A673 (cell line): ENCODE measurements around the gene APBB1IP. TPM values are rescaled to one million over a fixed set of nuclear protein-coding genes. Genes with fewer than 3 reads are reported as not detected.

Experiments used
- BruUV-seq: library from RNA; stranded (reverse); fragments of 400-500 nt; replicated peaks from 2 replicates; lab custom pipeline; 2021; lab: Mats Ljungman, UMichigan
- CTCF ChIA-PET: fragments of 300-600 bp; sonication (Branson Sonifier 250); formaldehyde crosslinking; loops from one replicate; lab custom pipeline; 2022; ENCODE audit warnings: antibody characterized with exemption; lab: Charles Lee
- POLR2A ChIA-PET: fragments of 300-600 bp; sonication (Branson Sonifier 250); formaldehyde crosslinking; loops from one replicate; lab custom pipeline; 2022; ENCODE audit warnings: antibody characterized with exemption; ENCODE audit not compliant: low non-redundant PET; lab: Charles Lee
- DNase-seq: peaks from one replicate; pipeline ENCODE4 v3.0.0-alpha.2; 2015; ENCODE audit warnings: low spot score
- H3K27ac ChIP-seq: fragments of 200-600 bp; sonication (generic); 2 replicates; pipeline ENCODE4 v1.5.1; 2016; ENCODE audit warnings: mixed run types, low read depth, mild to moderate bottlenecking, mixed read lengths, antibody characterized with exemption, low read length; ENCODE audit not compliant: poor library complexity, severe bottlenecking
- H3K27me3 ChIP-seq: fragments of 200-600 bp; sonication (generic); replicated peaks from 2 replicates; pipeline ENCODE4 v1.6.1; 2017; ENCODE audit warnings: mixed run types, low read depth, mild to moderate bottlenecking, mixed read lengths, antibody characterized with exemption, low read length; ENCODE audit not compliant: insufficient read depth, poor library complexity
- H3K36me3 ChIP-seq: fragments of 200-600 bp; sonication (generic); 2 replicates; pipeline ENCODE4 v1.6.1; 2016; ENCODE audit warnings: mixed run types, mild to moderate bottlenecking, mixed read lengths, antibody characterized with exemption, low read length; ENCODE audit not compliant: insufficient read depth, poor library complexity, severe bottlenecking
- H3K4me1 ChIP-seq: fragments of 200-600 bp; sonication (generic); 2 replicates; pipeline ENCODE4 v1.6.1; 2017; ENCODE audit warnings: mixed run types, mild to moderate bottlenecking, mixed read lengths, antibody characterized with exemption, low read length; ENCODE audit not compliant: insufficient read depth, poor library complexity, severe bottlenecking
- H3K4me3 ChIP-seq: fragments of 200-600 bp; sonication (generic); 2 replicates; pipeline ENCODE4 v1.5.1; 2016; ENCODE audit warnings: low read depth, mixed run types, mild to moderate bottlenecking, mixed read lengths, low read length; ENCODE audit not compliant: poor library complexity, severe bottlenecking
- H3K9me3 ChIP-seq: fragments of 200-600 bp; sonication (generic); 2 replicates; pipeline ENCODE4 v1.6.1; 2016; ENCODE audit warnings: mixed run types, low read depth, mild to moderate bottlenecking, mixed read lengths, antibody characterized with exemption, low read length; ENCODE audit not compliant: poor library complexity, severe bottlenecking
- CTCF ChIP-seq: fragments of 300-800, 200-600 bp; sonication (generic); conservative IDR thresholded peaks from 2 replicates; pipeline ENCODE4 v1.5.1; 2017; ENCODE audit warnings: low read depth, mild to moderate bottlenecking, antibody characterized with exemption, low read length, moderate library complexity, mixed read lengths
- EZH2 ChIP-seq: fragments of 200-600 bp; sonication (generic); IDR thresholded peaks from 2 replicates; pipeline ENCODE4 v1.6.1; 2017; ENCODE audit warnings: borderline replicate concordance, low read depth, mild to moderate bottlenecking, mixed read lengths, antibody characterized with exemption, low read length; ENCODE audit not compliant: poor library complexity, severe bottlenecking
- intact Hi-C: fragments of 100-400 bp; cut with micrococcal nuclease; formaldehyde crosslinking; loops from one replicate; pipeline ENCODE4 v1.10.0; 2022; ENCODE audit not compliant: unreplicated experiment
- total RNA-seq: library from RNA; stranded (reverse); gene quantifications from 2 replicates; pipeline ENCODE4 v1.2.3, GENCODE V29; 2021

The APBB1IP gene
- total RNA-seq, 1 experiment from 2014 or later, result not detected

DNA sequence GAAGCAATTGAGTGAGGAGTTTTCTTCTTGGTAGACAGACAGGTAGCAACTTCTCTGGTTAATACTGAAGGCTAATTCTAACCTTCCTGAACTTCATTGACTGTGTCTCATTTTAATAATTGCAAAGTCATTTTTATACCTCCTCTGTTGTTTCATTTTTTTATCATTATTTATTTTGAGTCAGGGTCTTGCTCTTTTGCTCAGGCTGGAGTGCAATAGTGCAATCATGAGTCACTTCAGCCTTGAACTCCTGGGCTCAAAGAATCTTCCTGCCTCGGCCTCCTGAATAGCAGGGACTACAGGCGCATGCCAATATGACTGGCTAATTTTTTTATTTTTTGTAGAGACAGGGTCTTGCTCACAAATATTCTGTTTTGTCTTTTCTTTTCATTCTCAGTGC is 45.4 kb downstream of the APBB1IP start:
- DNase-seq, result no peak
- Histone ChIP-seq H3K4me1 (no peaks in the 10 kb centered on the region), H3K36me3 (no peaks in the 10 kb centered on the region), H3K9me3 (no peaks in the 10 kb centered on the region), H3K4me3 (no peak overlapping the region), H3K27me3 (no peaks in the 10 kb centered on the region), H3K27ac (no peak overlapping the region)
- intact Hi-C loops, result no loop called here
- CTCF ChIA-PET, result no interaction called here
- POLR2A ChIA-PET, result no interaction called here
- BruUV-seq, result no TSS peak
- no peak for TF ChIP-seq EZH2
- no peak for TF ChIP-seq CTCF

- Histone ChIP-seq H3K27me3 (no peaks in the 10 kb centered on the region), H3K27ac (no peak overlapping the region), H3K36me3 (no peaks in the 10 kb centered on the region), H3K9me3 (no peaks in the 10 kb centered on the region), H3K4me1 (no peaks in the 10 kb centered on the region), H3K4me3 (no peak overlapping the region)
- peak; percentile 6 for DNase-seq
- intact Hi-C loops, result no loop called here
- POLR2A ChIA-PET, result no interaction called here
- CTCF ChIA-PET, result no interaction called here
- no TSS peak for BruUV-seq
- TF ChIP-seq CTCF (no peak), EZH2 (no peak)
Measured at GRCh38 chr10:26485150-26485941, 47.2 kb downstream of the APBB1IP start.

DNA sequence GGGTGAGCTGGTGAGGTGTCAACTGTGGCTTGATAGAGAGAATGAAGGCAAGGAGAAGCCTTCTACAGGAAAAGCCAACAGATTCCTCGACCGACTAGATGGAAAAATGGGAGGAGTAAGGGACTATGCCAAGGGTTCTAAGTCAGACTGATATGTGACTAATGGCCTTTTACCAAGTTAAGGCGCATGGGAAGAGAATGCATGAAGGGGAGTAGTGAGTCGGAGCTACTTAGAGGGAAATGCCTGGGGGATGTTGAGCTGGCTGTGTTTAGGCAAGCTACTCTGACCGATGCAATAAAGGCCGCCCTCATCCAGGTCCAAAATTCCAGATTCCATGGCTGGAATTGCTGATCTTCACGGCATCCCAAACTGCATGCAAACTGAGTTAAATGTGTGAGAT is 48.2 kb downstream of the APBB1IP start:
- H3K27ac ChIP-seq, result no peak overlapping the region
- POLR2A ChIA-PET, result no interaction called here
- intact Hi-C loops, result no loop called here

More for the DNA sequence above, 48.2 kb downstream of the APBB1IP start:
- no peaks in the 10 kb centered on the region for H3K36me3 ChIP-seq
- DNase-seq, result no peak
- no peaks in the 10 kb centered on the region for H3K9me3 ChIP-seq
- H3K4me1 ChIP-seq, result no peaks in the 10 kb centered on the region
- no peak overlapping the region for H3K4me3 ChIP-seq
- no TSS peak for BruUV-seq
- TF ChIP-seq EZH2, result no peak
- no peak for TF ChIP-seq CTCF
- H3K27me3 ChIP-seq, result no peaks in the 10 kb centered on the region
- CTCF ChIA-PET, result no interaction called here
